Neural cell (in vitro differentiated cells): ENCODE results near the gene SIDT1. TPM values are rescaled to one million over a fixed set of nuclear protein-coding genes. Genes with fewer than 3 reads are reported as not detected.

ENCODE experiments used
- H2AFZ ChIP-seq: fragments of 200-600, 300-800 bp; sonication (generic), shearing (Covaris generic); 2 replicates; pipeline ENCODE4 v1.6.0; 2014; ENCODE audit warnings: low read depth, mild to moderate bottlenecking, antibody characterized with exemption, low read length, moderate library complexity
- H3F3A ChIP-seq: fragments of 200-600 bp; shearing (Covaris generic); 2 replicates; pipeline ENCODE4 v1.6.1; 2016; ENCODE audit warnings: mild to moderate bottlenecking, moderate library complexity, mixed read lengths, antibody characterized with exemption, low read length; ENCODE audit not compliant: insufficient read depth, poor library complexity, severe bottlenecking
- H3K27ac ChIP-seq: fragments of 200-600, 300-800 bp; sonication (generic), shearing (Covaris generic); 2 replicates; pipeline ENCODE4 v1.5.1; 2014; ENCODE audit warnings: mild to moderate bottlenecking, low read length, moderate library complexity
- H3K27me3 ChIP-seq: fragments of 300-800, 200-600 bp; sonication (generic), shearing (Covaris generic); 2 replicates; pipeline ENCODE4 v1.6.0; 2014; ENCODE audit warnings: mild to moderate bottlenecking, low read depth, low read length, moderate library complexity; ENCODE audit not compliant: insufficient read depth
- H3K36me3 ChIP-seq: fragments of 300-800, 200-600 bp; sonication (generic), shearing (Covaris generic); 2 replicates; pipeline ENCODE4 v1.5.1; 2014; ENCODE audit warnings: mild to moderate bottlenecking, antibody characterized with exemption, low read length, moderate library complexity; ENCODE audit not compliant: insufficient read depth
- H3K4me2 ChIP-seq: fragments of 300-800, 200-600 bp; sonication (generic), shearing (Covaris generic); 2 replicates; pipeline ENCODE4 v1.6.0; 2014; ENCODE audit warnings: mild to moderate bottlenecking, low read length
- H3K4me3 ChIP-seq: fragments of 300-800, 200-600 bp; sonication (generic), shearing (Covaris generic); 2 replicates; pipeline ENCODE4 v1.5.1; 2014; ENCODE audit warnings: mild to moderate bottlenecking, low read length, moderate library complexity
- H3K79me2 ChIP-seq: fragments of 200-600 bp; shearing (Covaris generic); replicated peaks from 2 replicates; pipeline ENCODE4 v1.6.0; 2014; ENCODE audit warnings: mild to moderate bottlenecking, low read length, moderate library complexity; ENCODE audit not compliant: insufficient read depth
- H3K9ac ChIP-seq: fragments of 300-800, 200-600 bp; sonication (generic), shearing (Covaris generic); 2 replicates; pipeline ENCODE4 v1.6.1; 2016; ENCODE audit warnings: mild to moderate bottlenecking, low read length, mixed read lengths
- H3K9me2 ChIP-seq: fragments of 200-600 bp; shearing (Covaris generic); 2 replicates; pipeline ENCODE4 v1.6.1; 2016; ENCODE audit warnings: mild to moderate bottlenecking, low read length, mixed read lengths; ENCODE audit not compliant: insufficient read depth
- H3K9me3 ChIP-seq: fragments of 200-600, 300-800 bp; sonication (generic), shearing (Covaris generic); 2 replicates; pipeline ENCODE4 v1.6.1; 2016; ENCODE audit warnings: mild to moderate bottlenecking, mixed run types, low read length, moderate library complexity, mixed read lengths
- H4K20me1 ChIP-seq: fragments of 200-600 bp; shearing (Covaris generic); 2 replicates; pipeline ENCODE4 v1.6.1; 2016; ENCODE audit warnings: mild to moderate bottlenecking, mixed run types; ENCODE audit not compliant: insufficient read depth
- EP300 ChIP-seq: fragments of 450-650 bp; conservative IDR thresholded peaks from 2 replicates; pipeline ENCODE4 v1.6.1; 2014; ENCODE audit warnings: antibody characterized with exemption, mild to moderate bottlenecking, moderate library complexity; ENCODE audit not compliant: poor library complexity, severe bottlenecking
- EZH2 ChIP-seq: fragments of 200-600, 300-800 bp; shearing (Covaris generic), sonication (generic); IDR thresholded peaks from 2 replicates; pipeline ENCODE4 v1.6.1; 2014; ENCODE audit warnings: antibody characterized with exemption, low read length, borderline replicate concordance, mild to moderate bottlenecking; ENCODE audit not compliant: insufficient read depth, poor library complexity, severe bottlenecking
- MXI1 ChIP-seq: fragments of 450-650 bp; conservative IDR thresholded peaks from 2 replicates; pipeline ENCODE4 v1.6.1; 2014; ENCODE audit warnings: antibody characterized with exemption, mild to moderate bottlenecking; ENCODE audit not compliant: poor library complexity, severe bottlenecking
- POLR2AphosphoS5 ChIP-seq: IDR thresholded peaks from 2 replicates; pipeline ENCODE4 v1.6.1; 2012
- RAD21 ChIP-seq: fragments of 450-650 bp; conservative IDR thresholded peaks from 2 replicates; pipeline ENCODE4 v1.6.1; 2014; ENCODE audit warnings: antibody characterized with exemption, mild to moderate bottlenecking, moderate library complexity
- REST ChIP-seq: IDR thresholded peaks from 2 replicates; pipeline ENCODE4 v1.6.1; 2012; ENCODE audit warnings: borderline replicate concordance
- SMC3 ChIP-seq: fragments of 450-650 bp; conservative IDR thresholded peaks from 2 replicates; pipeline ENCODE4 v1.6.1; 2014; ENCODE audit warnings: antibody characterized with exemption, mild to moderate bottlenecking, moderate library complexity; ENCODE audit not compliant: poor library complexity
- TAF1 ChIP-seq: IDR thresholded peaks from 2 replicates; pipeline ENCODE4 v1.6.1; 2012; ENCODE audit warnings: low read depth
- polyA plus RNA-seq: library from polyadenylated mRNA; depleted of rRNA; stranded (reverse); fragments of >200 nt; gene quantifications from 2 replicates; pipeline ENCODE4 v1.2.3, GENCODE V29; 2014
- TF ChIP-seq, protein P1 (sequence below): fragments of 450-650 bp; IDR thresholded peaks from 2 replicates; pipeline ENCODE4 v1.5.1; 2014; ENCODE audit warnings: antibody characterized with exemption, mild to moderate bottlenecking, moderate library complexity; ENCODE audit not compliant: poor library complexity, severe bottlenecking

SIDT1 gene
- polyA plus RNA-seq, 1 donor from 2014 or later, result 0.22 TPM

DNA sequence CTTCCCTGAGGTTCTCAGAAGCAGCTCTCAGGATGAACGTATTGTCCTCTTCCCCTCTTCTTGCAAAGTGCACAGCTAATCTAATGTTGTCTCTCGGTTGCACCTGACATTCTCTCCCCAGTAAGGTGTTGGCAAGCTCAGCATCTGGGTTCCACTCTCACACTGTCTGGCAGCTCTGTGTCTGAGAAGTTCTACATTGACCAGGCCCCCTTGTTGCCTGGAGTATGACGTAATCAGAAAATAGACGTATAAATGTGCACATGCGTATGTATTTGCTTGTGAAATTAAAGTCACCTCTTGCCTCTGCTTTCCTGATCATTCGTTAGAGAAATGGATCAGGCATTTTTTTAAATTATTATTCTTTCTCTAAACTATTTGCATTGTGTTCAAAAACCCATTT is 96.4 kb downstream of the SIDT1 start:
- no peaks in the 10 kb centered on the region for H3K9me2 ChIP-seq

DNA sequence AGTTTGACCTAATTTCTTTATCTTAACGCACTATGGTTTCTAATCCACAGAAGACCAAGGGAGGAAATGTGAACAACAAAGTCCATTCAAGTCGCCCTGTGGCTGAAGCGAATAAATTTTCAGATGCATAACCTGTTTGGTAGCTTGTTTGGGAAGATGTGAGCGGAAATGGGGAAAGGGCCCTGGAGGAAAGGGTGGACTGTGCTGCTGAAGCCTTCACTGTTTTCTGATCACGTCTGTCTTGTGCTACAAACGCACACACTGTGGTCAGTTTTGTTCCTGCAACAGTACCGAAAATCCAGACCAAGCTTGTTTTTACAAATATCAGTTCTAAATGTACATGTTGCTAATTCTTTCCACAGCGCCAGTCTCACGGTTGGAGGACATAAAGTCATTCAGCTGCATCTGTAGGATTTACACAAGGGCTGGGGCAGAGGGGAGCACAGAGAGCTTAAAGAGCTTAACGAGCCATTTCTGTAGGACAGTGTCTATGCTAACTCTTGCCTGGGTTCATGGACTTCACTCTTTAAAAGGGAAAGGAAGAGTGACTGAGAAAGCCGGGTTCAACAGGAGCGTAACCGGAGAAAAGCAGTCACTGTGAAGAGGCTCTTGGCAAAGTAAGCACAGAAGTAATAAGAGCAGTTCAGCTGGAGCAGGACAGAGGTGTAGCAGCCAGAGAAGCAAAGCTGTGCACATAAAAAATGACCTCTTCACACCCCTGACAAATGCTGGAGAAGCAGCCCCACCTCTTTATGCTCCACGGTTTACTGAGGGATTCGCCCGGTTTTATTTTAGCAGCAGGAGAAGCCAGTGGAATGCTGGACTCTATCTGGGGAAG is 97.4 kb downstream of the SIDT1 start:
- Histone ChIP-seq H3K36me3 (no peaks in the 10 kb centered on the region), H3K9me2 (no peaks in the 10 kb centered on the region), H3F3A (no peaks in the 10 kb centered on the region), H3K27ac (no peak overlapping the region), H3K79me2 (no peaks in the 10 kb centered on the region), H4K20me1 (no peaks in the 10 kb centered on the region), H3K9ac (no peak overlapping the region), H2AFZ (no peak overlapping the region), H3K4me3 (no peak overlapping the region), H3K9me3 (no peaks in the 10 kb centered on the region), H3K27me3 (no peaks in the 10 kb centered on the region), H3K4me2 (no peak overlapping the region)
- TF ChIP-seq TAF1 (no peak), MXI1 (no peak), REST (no peak), EP300 (no peak), RAD21 (no peak), POLR2AphosphoS5 (no peak), SMC3 (no peak), EZH2 (no peak)
- TF ChIP-seq, protein P1, sequence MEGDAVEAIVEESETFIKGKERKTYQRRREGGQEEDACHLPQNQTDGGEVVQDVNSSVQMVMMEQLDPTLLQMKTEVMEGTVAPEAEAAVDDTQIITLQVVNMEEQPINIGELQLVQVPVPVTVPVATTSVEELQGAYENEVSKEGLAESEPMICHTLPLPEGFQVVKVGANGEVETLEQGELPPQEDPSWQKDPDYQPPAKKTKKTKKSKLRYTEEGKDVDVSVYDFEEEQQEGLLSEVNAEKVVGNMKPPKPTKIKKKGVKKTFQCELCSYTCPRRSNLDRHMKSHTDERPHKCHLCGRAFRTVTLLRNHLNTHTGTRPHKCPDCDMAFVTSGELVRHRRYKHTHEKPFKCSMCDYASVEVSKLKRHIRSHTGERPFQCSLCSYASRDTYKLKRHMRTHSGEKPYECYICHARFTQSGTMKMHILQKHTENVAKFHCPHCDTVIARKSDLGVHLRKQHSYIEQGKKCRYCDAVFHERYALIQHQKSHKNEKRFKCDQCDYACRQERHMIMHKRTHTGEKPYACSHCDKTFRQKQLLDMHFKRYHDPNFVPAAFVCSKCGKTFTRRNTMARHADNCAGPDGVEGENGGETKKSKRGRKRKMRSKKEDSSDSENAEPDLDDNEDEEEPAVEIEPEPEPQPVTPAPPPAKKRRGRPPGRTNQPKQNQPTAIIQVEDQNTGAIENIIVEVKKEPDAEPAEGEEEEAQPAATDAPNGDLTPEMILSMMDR, result no peak

More for the DNA sequence above, 96.4 kb downstream of the SIDT1 start:
- H3K4me3 ChIP-seq, result no peak overlapping the region
- no peak overlapping the region for H3K4me2 ChIP-seq
- no peaks in the 10 kb centered on the region for H3K36me3 ChIP-seq
- H3K27me3 ChIP-seq, result no peaks in the 10 kb centered on the region
- no peaks in the 10 kb centered on the region for H3K79me2 ChIP-seq
- H3K9ac ChIP-seq, result no peak overlapping the region
- no peak overlapping the region for H2AFZ ChIP-seq
- TF ChIP-seq MXI1, result no peak
- TF ChIP-seq, protein P1, result no peak
- H3F3A ChIP-seq, result no peaks in the 10 kb centered on the region
- H4K20me1 ChIP-seq, result no peaks in the 10 kb centered on the region
- no peak overlapping the region for H3K27ac ChIP-seq
- no peaks in the 10 kb centered on the region for H3K9me3 ChIP-seq
